HepG2 (cell line): ENCODE results near the gene FNDC3B. TPM values are rescaled to one million over a fixed set of nuclear protein-coding genes. Genes with fewer than 3 reads are reported as not detected.
A peak's percentile ranks its signal among the peaks of the same experiment; 100 is the strongest.

Experiments used
- ATAC-seq: fragments of 200-7000 bp; cut with Tn5 transposase; 3 replicates; pipeline ENCODE4 v1.9.1; 2020; ENCODE audit warnings: mild to moderate bottlenecking, moderate library complexity
- BruUV-seq: library from RNA; stranded (reverse); fragments of 400-500 nt; replicated peaks from 2 replicates; lab custom pipeline; 2021; lab: Mats Ljungman, UMichigan
- CTCF ChIA-PET: fragments of 300-600 bp; formaldehyde crosslinking; extraction: SDS; loops from one replicate; lab custom pipeline; 2021; ENCODE audit warnings: low total read pairs, inconsistent platforms, low intra/inter-chr PET ratio; lab: Yijun Ruan, JAX
- POLR2A ChIA-PET: fragments of 350-600 bp; sonication (Branson Sonifier 250); formaldehyde crosslinking; loops from one replicate; lab custom pipeline; 2020; ENCODE audit warnings: antibody characterized with exemption, inconsistent platforms; lab: Yijun Ruan, JAX
- DNase-seq: peaks from one replicate; pipeline ENCODE4 v3.0.0-alpha.2; 2015; ENCODE audit warnings: low spot score
- FAIRE-seq: peaks from 3 replicates; lab custom pipeline; 2011; peaks lifted over from hg19 to GRCh38; lab: Jason Lieb, UNC
- H2AFZ ChIP-seq: one replicate; pipeline ENCODE4 v1.6.1; 2011; ENCODE audit warnings: low read length, inconsistent platforms
- H3K27ac ChIP-seq: fragments of 300-600 bp; 3 replicates; pipeline ENCODE4 v1.8.0; 2011; ENCODE audit warnings: mixed run types, mild to moderate bottlenecking, mixed read lengths, low read length, inconsistent platforms; ENCODE audit not compliant: insufficient read depth; ENCODE audit errors: extremely low read length
- H3K27me3 ChIP-seq, 2 experiments: fragments of 200-600 bp in 1 of 2; 2 replicates in 1 of 2; 3 replicates in 1 of 2; pipeline versions ENCODE4 v1.6.0 to v1.8.0; 2011; ENCODE audit warnings: low read length in 2 of 2, mild to moderate bottlenecking in 2 of 2, moderate library complexity in 2 of 2, inconsistent platforms in 1 of 2; ENCODE audit not compliant: insufficient read depth in 2 of 2, control insufficient read depth in 1 of 2
- H3K36me3 ChIP-seq, 2 experiments: fragments of 200-600 bp in 1 of 2; replicated peaks in 1 of 2; 2 replicates in 1 of 2; 3 replicates in 1 of 2; pipeline versions ENCODE4 v1.5.1 to v1.8.0; 2011; ENCODE audit warnings: low read length in 2 of 2, inconsistent platforms in 1 of 2; ENCODE audit not compliant: insufficient read depth in 2 of 2, control insufficient read depth in 1 of 2
- H3K4me1 ChIP-seq: 2 replicates; pipeline ENCODE4 v1.5.1; 2012; ENCODE audit warnings: low read length, inconsistent platforms; ENCODE audit not compliant: insufficient read depth
- H3K4me2 ChIP-seq: 2 replicates; pipeline ENCODE4 v1.6.0; 2011; ENCODE audit warnings: low read depth, low read length, inconsistent platforms
- H3K4me3 ChIP-seq, 3 experiments: fragments of 200-600 bp in 1 of 3; sonication (generic), shearing (Covaris generic) in 1 of 3; replicated peaks in 1 of 3; 2 replicates each; pipeline ENCODE4 v1.5.1; 2011 to 2016; ENCODE audit warnings: low read length in 3 of 3, inconsistent platforms in 2 of 3, low read depth in 2 of 3, mild to moderate bottlenecking in 2 of 3, control low read depth in 1 of 3, mixed read lengths in 1 of 3; ENCODE audit not compliant: insufficient read depth in 1 of 3
- H3K79me2 ChIP-seq: one replicate; pipeline ENCODE4 v1.6.1; 2011; ENCODE audit warnings: low read length, inconsistent platforms; ENCODE audit not compliant: insufficient read depth
- H3K9ac ChIP-seq: 2 replicates; pipeline ENCODE4 v1.6.0; 2011; ENCODE audit warnings: mild to moderate bottlenecking, low read depth, low read length, inconsistent platforms; ENCODE audit not compliant: insufficient read depth
- H3K9me3 ChIP-seq: 2 replicates; pipeline ENCODE4 v1.5.1; 2012; ENCODE audit warnings: mild to moderate bottlenecking, low read length
- H4K20me1 ChIP-seq: 2 replicates; pipeline ENCODE4 v1.6.0; 2011; ENCODE audit warnings: inconsistent platforms, mild to moderate bottlenecking, low read length, moderate library complexity; ENCODE audit not compliant: insufficient read depth
- CEBPG ChIP-seq: IDR thresholded peaks from 2 replicates; pipeline ENCODE4 v1.6.1; 2016
- DMTF1 ChIP-seq: sonication (generic); formaldehyde crosslinking; IDR thresholded peaks from 2 replicates; pipeline ENCODE4 v1.4.0; 2020; ENCODE audit warnings: mild to moderate bottlenecking, missing genetic modification reagents
- HDAC2 ChIP-seq: sonication (generic); formaldehyde crosslinking; IDR thresholded peaks from 2 replicates; pipeline ENCODE4 v1.4.0; 2020; ENCODE audit warnings: missing genetic modification reagents
- ISL2 ChIP-seq: sonication (generic); formaldehyde crosslinking; IDR thresholded peaks from 2 replicates; pipeline ENCODE4 v1.5.0; 2020; ENCODE audit warnings: missing genetic modification reagents
- MEIS2 ChIP-seq: sonication (generic); formaldehyde crosslinking; IDR thresholded peaks from 2 replicates; pipeline ENCODE4 v1.9.0; 2021; ENCODE audit warnings: mild to moderate bottlenecking, missing genetic modification reagents
- MNT ChIP-seq: fragments of 450-650 bp; IDR thresholded peaks from 2 replicates; pipeline ENCODE4 v1.6.1; 2016
- NR2F1 ChIP-seq, 2 experiments: fragments of 450-650 bp in 1 of 2; formaldehyde crosslinking in 1 of 2; IDR thresholded peaks; 2 replicates each; pipeline versions ENCODE4 v1.5.0 to v1.6.1; 2016 to 2020; ENCODE audit warnings: mild to moderate bottlenecking in 1 of 2, missing compliant biosample characterization in 1 of 2, missing genetic modification reagents in 1 of 2, moderate library complexity in 1 of 2
- YY1 ChIP-seq: IDR thresholded peaks from 2 replicates; pipeline ENCODE4 v1.6.1; 2011; ENCODE audit warnings: low read length, low read depth, moderate library complexity, mild to moderate bottlenecking; ENCODE audit not compliant: insufficient read depth, insufficient replicate concordance
- ZNF367 ChIP-seq: sonication (generic); formaldehyde crosslinking; IDR thresholded peaks from 2 replicates; pipeline ENCODE4 v1.4.0; 2020; ENCODE audit warnings: missing genetic modification reagents, borderline replicate concordance
- ZNF749 ChIP-seq: sonication (generic); formaldehyde crosslinking; IDR thresholded peaks from 2 replicates; pipeline ENCODE4 v1.8.0; 2022; ENCODE audit warnings: mild to moderate bottlenecking, missing genetic modification reagents, moderate library complexity, borderline replicate concordance
- WGBS: methylation state at CpG from one replicate; pipeline ENCODE4 v1.1.6; 2017; ENCODE audit warnings: low lambda C conversion rate; 5-methylcytosine and 5-hydroxymethylcytosine counted together
- in situ Hi-C: cut with HindIII; loops from 2 replicates; pipeline ENCODE4 v1.10.0; 2017; ENCODE audit warnings: low pct_unique_long_range_greater_than_20kb; ENCODE audit not compliant: extremely low pct_ligation_motif_present
- intact Hi-C: fragments of 100-400 bp; cut with micrococcal nuclease; formaldehyde crosslinking; loops from one replicate; pipeline ENCODE4 v1.10.0; 2022; ENCODE audit not compliant: unreplicated experiment
- polyA plus RNA-seq, 8 experiments: library from polyadenylated mRNA; depleted of rRNA in 3 of 8; stranded (reverse) in 7 of 8; unstranded in 1 of 8; fragments of >200 nt; fragmentation: Illumina TruSeq in 4 of 8; extraction: Trizol in 4 of 8; gene quantifications; 2 replicates each; pipeline versions ENCODE4 v1.2.1 to v1.2.3, GENCODE V29; 2011 to 2016; ENCODE audit warnings: low read depth in 4 of 8, missing spikeins in 1 of 8, mixed read lengths in 1 of 8; ENCODE audit not compliant: insufficient read depth in 1 of 8
- total RNA-seq, 5 experiments: library from RNA; depleted of rRNA; stranded (reverse); fragments of >200 nt; fragmentation: Illumina TruSeq; extraction: Trizol; gene quantifications; 2 replicates each; pipeline ENCODE4 v1.2.3, GENCODE V29; 2016; ENCODE audit warnings: low read depth in 1 of 5
- TF ChIP-seq, protein P1 (sequence below): sonication (generic); formaldehyde crosslinking; IDR thresholded peaks from 2 replicates; pipeline ENCODE4 v1.4.0; 2020; ENCODE audit warnings: missing genetic modification reagents

FNDC3B gene
- total and polyA plus RNA-seq, 2 of the 13 experiments (the other 11 are each of a cell fraction or from before 2014, with no cell fraction given), result 74.8 to 103 TPM

DNA sequence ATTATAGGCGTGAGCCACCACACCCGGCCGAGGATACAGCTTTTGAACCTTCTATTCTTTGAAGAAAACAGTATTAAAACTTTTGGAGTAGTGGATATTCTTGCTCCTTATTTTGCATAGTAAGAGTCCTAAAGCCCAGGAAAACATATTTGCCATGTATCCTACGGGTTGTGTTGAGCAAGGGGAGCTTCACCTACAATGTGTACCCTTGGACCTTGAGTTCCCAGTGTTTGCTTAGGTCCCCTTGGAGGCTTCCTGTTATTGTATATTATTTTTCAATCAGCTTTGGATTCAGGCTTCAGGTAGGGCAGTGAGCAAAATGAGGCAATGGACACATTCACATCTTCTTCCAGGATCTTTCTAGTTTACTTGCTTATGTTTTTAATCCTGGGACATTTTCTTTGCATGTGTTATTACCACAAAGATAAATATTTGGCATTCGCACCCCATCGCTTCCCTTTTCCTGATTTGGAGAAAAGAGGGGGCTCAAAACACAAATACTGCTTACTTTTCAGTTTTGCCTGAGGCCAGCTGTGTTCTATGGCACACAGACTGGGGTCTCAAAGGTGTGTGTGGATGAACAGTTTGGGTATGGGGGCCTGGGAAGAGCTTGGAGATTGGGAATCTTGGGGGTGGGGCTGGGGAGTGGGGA lies 88.7 kb downstream of the FNDC3B start:
- intact Hi-C loops, result no loop called here
- Histone ChIP-seq H3K27ac (peak overlapping the region; percentile 96), H3K9me3 (no peaks in the 10 kb centered on the region), H3K4me3 (no peak overlapping the region), H2AFZ (no peak overlapping the region), H3K4me1 (peaks cover 99% of the 10 kb centered on the region), H3K79me2 (peaks cover 97% of the 10 kb centered on the region), H4K20me1 (peaks cover 76% of the 10 kb centered on the region), H3K4me2 (peak overlapping the region; percentile 36; the same call in 1 of the 2 replicates), H3K9ac (no peak overlapping the region), H3K27me3 (no peaks in the 10 kb centered on the region), H3K36me3 (peaks cover 6 to 34% of the 10 kb centered on the region in 2 experiments)
- FAIRE-seq (peak; percentile 18), DNase-seq (peak; percentile 85), ATAC-seq (peak; percentile 40)
- 50% methylated on average over 6 of the region's 6 CpGs for WGBS
- CTCF ChIA-PET, result no interaction called here
- in situ Hi-C loops, result no loop called here
- BruUV-seq, result no TSS peak
- POLR2A ChIA-PET, result interaction anchor here (1.2 to 5.2 kb wide), 5 partner anchors 12 to 287 kb away, joined by 3 to 52 read pairs (median 4); no protein-coding TSS in a partner anchor
- no peak for TF ChIP-seq MNT
- TF ChIP-seq DMTF1 (CRISPR knock-in tag), result 0 out of 2 replicates have a peak, but pooled peaks have one; percentile 37
- TF ChIP-seq, protein P1, sequence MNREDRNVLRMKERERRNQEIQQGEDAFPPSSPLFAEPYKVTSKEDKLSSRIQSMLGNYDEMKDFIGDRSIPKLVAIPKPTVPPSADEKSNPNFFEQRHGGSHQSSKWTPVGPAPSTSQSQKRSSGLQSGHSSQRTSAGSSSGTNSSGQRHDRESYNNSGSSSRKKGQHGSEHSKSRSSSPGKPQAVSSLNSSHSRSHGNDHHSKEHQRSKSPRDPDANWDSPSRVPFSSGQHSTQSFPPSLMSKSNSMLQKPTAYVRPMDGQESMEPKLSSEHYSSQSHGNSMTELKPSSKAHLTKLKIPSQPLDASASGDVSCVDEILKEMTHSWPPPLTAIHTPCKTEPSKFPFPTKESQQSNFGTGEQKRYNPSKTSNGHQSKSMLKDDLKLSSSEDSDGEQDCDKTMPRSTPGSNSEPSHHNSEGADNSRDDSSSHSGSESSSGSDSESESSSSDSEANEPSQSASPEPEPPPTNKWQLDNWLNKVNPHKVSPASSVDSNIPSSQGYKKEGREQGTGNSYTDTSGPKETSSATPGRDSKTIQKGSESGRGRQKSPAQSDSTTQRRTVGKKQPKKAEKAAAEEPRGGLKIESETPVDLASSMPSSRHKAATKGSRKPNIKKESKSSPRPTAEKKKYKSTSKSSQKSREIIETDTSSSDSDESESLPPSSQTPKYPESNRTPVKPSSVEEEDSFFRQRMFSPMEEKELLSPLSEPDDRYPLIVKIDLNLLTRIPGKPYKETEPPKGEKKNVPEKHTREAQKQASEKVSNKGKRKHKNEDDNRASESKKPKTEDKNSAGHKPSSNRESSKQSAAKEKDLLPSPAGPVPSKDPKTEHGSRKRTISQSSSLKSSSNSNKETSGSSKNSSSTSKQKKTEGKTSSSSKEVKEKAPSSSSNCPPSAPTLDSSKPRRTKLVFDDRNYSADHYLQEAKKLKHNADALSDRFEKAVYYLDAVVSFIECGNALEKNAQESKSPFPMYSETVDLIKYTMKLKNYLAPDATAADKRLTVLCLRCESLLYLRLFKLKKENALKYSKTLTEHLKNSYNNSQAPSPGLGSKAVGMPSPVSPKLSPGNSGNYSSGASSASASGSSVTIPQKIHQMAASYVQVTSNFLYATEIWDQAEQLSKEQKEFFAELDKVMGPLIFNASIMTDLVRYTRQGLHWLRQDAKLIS (CRISPR knock-in tag), result 0 out of 2 replicates have a peak, but pooled peaks have one; percentile 47
- no peak for TF ChIP-seq ZNF749 (CRISPR knock-in tag)
- 0 out of 4 replicates have a peak, but pooled peaks of 1 of the 2 experiments have one; percentile 13 for TF ChIP-seq NR2F1 (CRISPR knock-in tag; IDR thresholded peaks at IDR 0.05)
- no peak for TF ChIP-seq MEIS2 (CRISPR knock-in tag)
- no peak for TF ChIP-seq ZNF367 (CRISPR knock-in tag)
- TF ChIP-seq HDAC2, result peak; percentile 86
- no peak for TF ChIP-seq YY1
- peak; percentile 87 for TF ChIP-seq CEBPG (CRISPR knock-in tag)
- peak; percentile 62 for TF ChIP-seq ISL2 (CRISPR knock-in tag)
